Prostate gland (tissue), 2 donors: Measurements from ENCODE around the gene PGGT1B.

ENCODE experiments used
- POLR2A ChIP-seq: fragments of 450-650 bp; IDR thresholded peaks from one replicate; pipeline ENCODE4 v1.6.1; 2016; ENCODE audit warnings: antibody characterized with exemption, mild to moderate bottlenecking
- TF ChIP-seq, protein P1 (sequence below), 4 experiments: fragments of 200-600 bp in 2 of 4; fragments of 450-650 bp in 2 of 4; sonication (generic) in 2 of 4; IDR thresholded peaks; 1 replicate in 3 of 4; 2 replicates in 1 of 4; pipeline ENCODE4 v1.5.1; 2016 to 2019; ENCODE audit warnings: antibody characterized with exemption in 4 of 4, mild to moderate bottlenecking in 2 of 4, moderate library complexity in 2 of 4

DNA sequence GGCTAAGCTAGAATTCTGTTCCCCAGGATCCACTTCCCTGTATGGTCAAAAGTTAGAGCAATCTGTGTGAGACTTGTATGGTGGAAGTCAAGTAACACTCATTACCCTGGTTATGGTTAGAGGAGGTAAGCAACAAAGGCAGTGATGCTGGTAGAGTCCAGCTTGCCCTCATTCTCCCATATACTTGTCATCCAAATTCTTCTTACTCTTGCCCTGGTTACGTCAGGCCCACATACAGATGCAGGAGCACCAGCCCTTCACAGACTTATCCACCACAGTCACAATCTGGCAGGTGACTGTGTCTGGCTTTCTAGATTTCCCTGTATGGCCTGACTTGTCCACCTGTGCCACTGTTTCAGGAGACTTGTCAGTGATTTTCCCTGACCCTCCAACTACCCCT, 35.4 kb downstream of the PGGT1B start:
- TF ChIP-seq, protein P1, sequence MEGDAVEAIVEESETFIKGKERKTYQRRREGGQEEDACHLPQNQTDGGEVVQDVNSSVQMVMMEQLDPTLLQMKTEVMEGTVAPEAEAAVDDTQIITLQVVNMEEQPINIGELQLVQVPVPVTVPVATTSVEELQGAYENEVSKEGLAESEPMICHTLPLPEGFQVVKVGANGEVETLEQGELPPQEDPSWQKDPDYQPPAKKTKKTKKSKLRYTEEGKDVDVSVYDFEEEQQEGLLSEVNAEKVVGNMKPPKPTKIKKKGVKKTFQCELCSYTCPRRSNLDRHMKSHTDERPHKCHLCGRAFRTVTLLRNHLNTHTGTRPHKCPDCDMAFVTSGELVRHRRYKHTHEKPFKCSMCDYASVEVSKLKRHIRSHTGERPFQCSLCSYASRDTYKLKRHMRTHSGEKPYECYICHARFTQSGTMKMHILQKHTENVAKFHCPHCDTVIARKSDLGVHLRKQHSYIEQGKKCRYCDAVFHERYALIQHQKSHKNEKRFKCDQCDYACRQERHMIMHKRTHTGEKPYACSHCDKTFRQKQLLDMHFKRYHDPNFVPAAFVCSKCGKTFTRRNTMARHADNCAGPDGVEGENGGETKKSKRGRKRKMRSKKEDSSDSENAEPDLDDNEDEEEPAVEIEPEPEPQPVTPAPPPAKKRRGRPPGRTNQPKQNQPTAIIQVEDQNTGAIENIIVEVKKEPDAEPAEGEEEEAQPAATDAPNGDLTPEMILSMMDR (IDR thresholded peaks at IDR 0.05), result no peak
- TF ChIP-seq POLR2A, result no peak
